Effector CD8-positive, alpha-beta T cell (primary cell): Measurements from ENCODE around the gene EFR3B.

Experiments used
- DNase-seq: peaks from one replicate; lab custom pipeline; 2025; lab: John Stamatoyannopoulos, UW

The EFR3B gene

DNA sequence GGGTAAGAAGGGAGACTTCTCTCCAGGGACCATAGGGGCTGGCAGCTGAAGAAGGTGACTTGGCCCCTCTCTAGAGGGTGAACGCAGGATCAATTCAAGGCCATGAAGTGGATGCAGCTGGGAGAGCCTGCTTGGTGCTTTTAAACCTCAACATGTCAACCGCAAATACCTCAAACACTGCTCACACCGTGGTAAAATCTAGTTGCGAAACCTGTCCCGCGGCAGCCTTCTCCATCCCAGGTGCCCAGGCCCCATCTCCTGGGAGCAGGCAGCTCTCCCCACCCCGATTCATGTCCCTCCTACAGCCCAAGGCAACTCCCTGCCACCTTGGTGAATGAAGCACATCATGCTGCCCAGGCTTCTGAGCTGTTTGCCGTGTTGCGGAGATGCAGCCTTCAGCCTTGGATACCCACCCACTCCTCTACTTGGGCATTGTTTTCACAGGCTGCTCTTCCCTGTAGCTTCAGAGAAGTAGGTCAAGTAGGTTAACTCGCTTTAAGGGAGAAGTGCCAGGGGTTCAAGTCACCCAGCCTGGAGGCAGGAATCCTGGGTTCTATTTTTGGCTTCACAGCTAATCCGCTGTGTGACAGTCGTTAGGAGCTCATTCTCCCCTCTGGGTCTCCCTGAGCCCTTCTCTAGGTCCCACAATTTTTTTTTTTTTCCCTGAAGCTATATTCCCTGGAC is 6.2 kb upstream of the EFR3B start:
- DNase-seq = no peak

DNA sequence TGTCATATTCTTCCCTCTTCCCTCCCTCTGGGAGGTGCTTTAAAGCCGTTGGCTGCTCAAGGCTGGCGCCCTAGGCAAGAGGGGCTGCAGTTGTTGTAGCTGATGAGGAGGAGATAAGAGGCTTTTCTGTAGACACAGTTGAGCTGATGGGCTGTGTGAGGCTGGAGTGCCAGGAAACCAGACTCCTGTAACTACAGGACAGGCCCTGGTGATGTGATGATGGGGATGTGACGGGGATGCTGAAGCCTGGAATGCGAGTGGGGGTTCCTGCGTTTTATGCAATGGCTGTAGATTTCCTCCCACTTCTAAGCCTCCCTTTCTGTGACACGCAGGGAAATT is 5.7 kb upstream of the EFR3B start:
- DNase-seq = no peak

DNA sequence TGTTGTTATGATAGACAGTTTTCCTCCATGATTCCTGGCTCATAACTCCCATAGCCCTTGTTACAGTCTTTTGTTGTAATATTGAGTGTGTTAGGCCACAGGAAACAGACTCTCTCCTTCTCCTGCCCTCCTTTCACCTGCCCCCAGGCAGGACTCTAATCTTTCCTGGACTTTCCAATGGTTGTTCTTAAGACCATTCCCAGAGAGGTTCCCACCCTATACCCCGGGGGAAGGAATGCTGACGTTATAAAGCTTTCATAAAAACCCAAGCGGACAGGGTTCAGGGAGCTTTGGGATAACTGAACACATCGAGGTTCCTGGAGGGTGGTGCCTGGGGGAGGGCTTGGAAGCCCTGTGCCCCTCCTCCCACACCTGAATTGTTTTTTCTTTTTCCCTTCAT is 2.8 kb upstream of the EFR3B start:
- DNase-seq = no peak

DNA sequence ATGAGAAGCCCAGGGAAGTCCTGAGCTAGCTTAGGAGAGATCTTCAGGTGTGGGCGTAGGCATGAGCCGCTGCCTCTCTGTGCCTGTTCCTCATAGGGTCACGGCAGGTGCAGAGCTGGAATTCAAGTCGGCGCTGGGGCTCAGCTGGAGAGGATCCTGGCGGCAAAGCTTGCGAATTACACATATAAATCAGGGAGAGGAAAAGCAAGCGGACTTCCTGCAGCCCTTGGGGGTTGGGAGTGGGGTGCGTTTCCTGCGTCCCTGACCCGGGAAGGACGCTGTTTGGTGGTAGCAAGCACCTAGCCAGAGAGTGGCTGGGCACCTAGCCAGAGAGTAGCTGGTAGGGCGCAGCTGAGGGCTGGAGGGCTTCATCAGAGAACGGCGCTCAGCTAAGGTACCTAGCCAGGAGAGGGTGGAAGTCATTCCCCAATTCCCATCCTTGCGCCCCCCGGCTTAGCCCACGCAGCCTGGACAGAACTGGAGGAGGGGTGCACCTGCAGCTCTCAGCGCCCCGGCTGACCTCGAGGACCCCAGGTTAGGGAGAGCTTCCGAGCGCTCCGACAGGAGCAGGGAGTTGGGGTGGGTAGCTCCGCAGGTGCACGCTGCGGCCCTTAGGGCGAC is 459 bp upstream of the EFR3B start:
- peak; percentile 17 for DNase-seq

DNA sequence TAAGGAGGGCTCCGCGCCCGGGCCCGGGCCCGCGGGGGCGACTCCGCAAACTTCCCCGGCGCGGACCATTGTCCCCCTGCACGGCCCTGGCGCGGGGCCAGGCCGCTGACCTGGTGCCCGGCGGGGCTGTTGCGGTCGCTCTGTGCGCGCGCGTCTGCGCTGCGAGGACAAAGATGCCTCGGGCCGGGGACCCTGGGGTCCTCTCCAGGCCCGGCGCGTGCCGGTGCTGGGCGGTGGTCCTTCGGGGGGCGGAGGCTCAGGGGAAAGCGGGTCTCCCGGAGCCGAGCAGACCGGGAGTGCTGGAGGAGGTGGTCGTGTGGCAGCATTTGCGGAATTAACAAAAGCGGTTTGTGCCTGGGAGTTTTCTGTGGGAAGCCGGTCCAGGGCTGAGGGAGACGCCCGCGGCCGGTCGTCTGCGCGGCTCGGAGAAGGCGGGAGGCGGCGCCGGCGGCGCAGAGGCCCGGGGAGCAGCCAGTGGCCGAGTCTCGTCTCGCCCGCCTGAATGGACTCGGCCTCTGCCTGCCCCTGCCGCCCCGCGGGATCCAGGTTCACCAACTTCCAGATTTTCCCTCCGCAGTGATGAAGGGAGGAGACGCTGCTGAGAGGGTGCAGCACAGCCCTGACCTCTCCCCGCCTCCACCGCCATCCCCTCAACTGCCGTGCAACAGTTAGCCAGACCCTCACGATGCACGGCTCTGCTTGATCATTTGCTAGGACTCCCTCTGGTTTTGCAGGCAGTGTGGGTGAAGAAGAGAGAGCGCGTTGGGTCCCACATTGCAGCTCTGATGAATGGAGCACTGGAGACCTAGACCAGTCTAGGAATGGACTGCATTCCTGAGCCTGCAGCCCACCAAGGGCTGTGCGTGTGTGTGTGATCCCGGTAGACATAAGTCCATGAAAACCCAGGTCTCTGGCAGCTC is 705 bp downstream of the EFR3B start:
- DNase-seq = no peak

DNA sequence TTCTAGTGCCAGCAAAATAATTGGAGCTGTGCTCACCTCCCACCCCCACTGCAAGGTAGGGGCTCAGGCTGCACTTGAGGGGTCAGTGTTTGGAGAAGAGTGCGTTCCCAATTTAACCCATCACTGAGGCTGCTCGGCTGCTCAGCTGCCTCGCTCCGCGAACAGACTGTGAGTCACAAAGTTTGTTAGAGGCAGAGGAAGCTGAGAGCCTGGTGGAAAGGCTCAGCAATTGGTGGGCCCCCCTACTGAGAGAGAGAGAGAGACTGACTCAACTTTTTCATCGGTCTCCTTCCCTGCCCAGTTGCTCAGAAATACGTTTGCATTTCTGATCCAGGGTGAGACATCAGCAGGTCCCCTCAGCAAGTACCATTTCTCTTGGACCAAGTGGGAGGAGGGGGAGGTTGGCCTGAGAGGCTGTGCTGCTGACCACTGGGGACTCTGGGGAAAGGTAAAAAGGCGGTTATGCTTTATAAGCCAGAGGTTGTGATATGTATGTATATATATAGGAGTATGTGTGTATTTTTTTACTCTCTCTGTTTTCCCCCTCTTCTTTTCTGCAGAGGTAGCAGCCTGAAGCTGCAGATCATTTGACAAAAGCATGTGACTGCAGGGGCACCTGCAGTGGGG is 1.5 kb downstream of the EFR3B start:
- DNase-seq = no peak

DNA sequence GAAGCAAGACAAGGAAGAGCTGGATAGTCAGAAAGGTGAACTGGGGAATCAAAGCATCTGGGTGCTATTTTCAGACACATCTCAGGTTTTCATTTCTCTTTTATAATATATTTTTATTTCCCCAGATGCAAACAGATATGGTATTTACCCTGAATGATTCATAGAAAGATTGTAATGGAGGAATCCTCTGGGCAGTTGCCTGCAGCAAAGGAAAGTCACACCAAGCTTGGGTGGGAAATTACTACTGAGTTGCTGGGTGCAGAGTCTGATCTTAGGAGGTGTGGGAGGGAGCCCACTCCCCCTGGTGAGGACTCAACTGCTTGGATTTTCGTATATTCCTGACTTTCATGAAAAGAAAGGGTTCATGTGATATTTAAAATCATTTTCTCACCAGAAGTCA is 2.1 kb downstream of the EFR3B start:
- no peak for DNase-seq

DNA sequence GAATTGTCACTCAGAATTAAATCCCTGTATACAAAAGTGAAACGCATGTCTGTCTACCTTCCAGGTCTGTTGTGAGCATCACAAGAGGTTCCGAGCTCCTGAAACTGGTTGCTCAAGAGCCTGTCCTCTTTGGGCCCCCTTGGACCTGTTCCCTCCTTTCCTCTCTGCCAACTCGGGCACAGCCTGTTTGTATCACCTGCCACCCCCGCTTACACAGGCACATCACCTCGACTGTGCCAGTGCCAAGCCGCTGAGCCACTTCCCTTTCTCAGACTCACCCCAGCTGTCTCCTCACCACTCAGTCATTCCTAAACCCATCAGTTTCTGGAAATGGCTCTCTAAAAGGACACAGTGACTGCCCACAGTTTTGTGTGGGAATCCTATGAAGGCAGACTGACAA is 3.1 kb downstream of the EFR3B start:
- DNase-seq = no peak

DNA sequence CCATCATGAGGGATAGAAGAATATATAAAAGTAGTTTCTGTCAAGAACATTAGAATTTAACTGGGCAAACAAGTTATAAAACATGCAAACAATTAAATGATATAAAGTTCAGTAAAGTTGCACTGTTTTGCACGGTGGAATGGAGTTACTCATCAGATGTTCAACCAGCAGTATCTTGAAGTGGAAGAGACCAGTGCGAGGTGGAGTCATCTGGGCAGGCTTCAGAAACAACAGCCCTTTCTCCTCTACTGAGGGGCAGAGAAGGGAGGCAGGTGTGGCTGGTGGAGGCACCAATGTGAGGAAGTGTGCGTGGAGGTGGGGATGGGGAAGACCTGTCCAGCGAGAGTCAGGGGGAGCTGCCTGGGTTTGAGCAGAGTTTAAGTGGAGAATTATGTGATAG is 7.5 kb downstream of the EFR3B start:
- DNase-seq = no peak

DNA sequence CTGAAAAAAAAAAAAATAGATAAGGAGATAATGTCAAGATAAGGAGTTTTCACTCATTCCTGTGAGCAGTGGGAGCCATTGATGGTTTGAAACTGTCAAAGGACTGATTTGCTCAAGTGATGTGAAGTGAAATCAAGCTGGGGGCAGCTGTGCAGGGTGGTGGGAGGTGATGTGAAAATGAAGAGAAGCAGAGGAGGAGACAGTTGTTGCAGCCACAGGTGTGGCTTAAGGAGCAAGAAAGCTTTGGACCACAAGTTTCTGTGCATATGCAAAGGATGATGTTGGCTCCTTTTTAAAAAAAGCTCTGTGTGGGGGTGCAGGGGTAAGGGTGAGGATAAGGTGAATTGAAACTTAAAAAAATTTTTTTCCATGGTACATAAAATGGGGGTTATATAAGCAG is 8.3 kb downstream of the EFR3B start:
- DNase-seq = no peak

DNA sequence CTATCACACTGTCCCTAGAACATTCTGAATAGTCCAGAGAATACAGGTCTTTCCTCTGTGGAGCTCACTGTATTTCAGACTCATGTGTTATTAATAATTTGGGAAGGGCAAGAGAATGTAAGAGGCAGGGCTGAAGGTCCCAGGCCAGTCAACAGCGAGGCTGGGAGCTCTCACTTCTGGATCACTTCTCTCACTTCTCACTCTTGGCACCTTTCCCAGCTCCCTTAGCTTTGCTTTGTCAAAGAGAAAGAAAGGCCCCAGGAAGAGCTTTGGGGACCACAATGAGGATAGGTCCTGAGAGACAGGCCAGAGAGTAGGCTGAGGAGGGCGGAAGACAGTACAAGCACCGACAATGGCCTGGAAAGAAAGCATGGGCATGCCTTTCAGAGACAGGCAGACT is 11.2 kb downstream of the EFR3B start:
- DNase-seq = no peak

DNA sequence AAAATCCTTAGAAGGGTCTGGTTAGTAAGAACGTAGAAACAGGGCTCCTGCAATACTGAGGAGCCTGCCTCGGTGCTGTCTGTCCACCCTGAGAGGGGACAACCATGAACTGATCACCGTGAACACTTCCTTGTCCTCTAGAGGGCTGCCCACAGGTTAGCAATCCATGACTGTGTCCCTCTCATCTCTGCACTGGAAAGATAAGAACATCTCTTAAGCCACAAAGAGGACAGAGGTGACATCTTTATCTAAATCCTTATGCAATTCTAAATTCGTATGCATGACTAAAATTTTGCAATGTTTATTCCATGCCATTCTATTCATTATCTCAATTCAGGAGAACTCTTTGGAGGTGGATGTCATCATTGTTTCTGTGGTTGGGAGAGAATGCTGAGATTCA is 12.8 kb downstream of the EFR3B start:
- no peak for DNase-seq

DNA sequence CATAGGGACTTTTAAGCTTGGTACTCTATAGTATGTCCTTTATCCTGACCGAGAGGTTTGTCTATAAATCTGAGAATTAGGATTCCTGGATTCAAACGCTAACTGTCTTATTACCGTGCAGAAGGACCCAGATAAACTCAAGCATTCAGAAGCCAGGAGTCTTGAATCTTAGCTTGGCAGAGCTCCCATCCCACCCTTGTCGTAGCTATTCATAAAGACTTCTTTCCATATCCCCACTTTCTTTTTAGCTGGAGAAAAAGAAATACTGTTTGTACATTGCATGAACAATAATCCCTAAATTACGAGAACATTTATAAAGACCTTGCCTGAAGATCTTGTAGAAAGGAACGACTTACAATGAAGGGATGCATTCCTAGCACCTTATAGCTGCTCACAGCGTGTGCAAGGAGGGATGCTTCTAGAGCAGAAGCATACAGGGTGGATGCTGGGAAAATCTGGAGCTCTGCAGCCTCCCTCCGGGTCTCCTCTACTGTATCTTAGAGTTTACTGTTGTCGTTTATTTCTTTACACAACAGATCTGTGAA is 13.6 kb downstream of the EFR3B start:
- no peak for DNase-seq

DNA sequence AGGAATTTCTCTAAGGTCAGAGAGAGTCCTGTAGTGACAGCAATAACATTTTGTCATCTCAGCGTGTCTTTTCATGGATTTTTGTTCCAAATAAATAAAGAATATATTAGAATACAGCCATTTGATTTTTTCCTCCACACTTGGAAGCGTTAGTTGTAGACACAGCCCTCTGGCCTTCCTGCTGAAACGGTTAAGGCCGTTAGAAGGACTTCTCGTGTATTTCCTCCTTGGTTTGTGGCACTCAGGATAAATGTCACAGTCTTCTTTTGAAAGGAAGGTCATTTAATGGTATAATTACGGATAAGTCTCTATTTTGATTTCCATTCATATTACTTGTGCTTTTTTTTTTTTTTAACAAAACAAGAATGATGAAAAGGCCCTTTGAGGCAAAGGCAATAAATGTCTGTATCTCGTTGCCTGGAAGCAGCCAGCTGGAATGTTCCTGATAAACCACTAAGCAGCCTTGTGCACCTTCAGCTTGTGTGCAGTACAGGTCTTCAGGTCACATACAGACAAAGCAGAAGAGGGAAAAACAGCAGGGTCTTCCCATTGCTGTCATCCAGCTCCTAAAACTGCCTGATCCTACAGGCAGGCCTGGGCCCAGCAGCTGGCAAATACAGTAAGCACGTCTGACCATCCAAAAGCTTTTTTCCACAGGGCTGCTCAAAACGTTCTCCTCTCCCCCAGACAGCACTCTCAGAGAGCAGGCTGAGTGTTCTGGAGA is 14.4 kb downstream of the EFR3B start:
- no peak for DNase-seq

DNA sequence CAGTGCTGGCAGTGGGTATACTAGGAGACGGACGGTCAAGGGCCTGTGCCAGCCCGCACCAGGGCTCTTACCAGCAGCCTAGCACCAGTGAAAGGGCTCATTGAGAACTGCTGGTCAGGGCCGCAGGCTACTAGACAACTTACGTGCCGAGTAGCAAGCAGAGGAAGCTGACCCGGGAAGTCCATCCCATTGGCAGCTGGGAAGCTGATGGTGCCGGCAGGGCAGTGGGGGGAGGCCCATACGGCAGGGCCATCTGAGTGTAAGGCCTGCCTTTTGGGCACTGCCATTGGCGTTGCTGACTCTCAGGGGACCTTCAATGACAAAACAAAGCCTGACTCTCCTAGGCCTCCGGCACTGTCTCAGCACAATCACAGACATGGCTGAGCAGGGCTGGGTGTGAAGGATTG is 20.6 kb downstream of the EFR3B start:
- DNase-seq = no peak

DNA sequence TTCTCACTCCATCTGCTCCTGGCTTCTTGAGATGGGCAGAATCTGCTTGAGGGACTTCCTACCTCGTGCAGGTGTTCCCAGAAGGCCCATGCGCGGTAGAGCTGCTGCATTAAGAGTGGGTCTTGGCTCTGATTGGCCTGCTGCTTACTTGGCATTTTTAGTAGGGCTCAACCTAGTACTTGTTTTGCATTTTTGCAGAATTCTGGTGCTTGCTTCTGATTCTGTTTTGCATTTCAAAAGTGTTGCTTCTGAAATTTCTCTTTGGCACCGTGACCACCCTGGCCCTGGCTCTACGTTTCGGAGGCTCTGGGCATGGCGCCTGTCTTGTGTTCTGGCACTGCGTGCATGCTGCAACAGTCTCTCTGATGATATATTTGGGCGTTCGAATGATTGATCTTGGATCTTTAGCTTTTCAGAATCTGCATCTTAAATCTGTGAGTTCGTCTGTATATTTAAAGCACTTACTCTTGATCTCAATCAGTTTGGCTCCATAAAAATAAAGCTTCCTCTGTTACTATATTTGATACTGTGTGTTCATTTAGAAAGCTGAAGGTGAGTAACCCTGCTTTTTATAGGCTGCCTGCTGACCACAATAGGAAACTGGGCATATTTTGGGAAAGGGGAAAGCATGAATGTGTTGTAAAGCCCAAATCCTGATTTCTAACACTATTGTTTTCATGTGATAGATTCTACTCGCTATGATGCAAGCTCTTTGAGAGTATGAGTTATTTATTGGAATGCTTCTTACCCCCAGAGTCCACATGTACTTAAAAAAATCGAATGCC is 22.2 kb downstream of the EFR3B start:
- DNase-seq = no peak

DNA sequence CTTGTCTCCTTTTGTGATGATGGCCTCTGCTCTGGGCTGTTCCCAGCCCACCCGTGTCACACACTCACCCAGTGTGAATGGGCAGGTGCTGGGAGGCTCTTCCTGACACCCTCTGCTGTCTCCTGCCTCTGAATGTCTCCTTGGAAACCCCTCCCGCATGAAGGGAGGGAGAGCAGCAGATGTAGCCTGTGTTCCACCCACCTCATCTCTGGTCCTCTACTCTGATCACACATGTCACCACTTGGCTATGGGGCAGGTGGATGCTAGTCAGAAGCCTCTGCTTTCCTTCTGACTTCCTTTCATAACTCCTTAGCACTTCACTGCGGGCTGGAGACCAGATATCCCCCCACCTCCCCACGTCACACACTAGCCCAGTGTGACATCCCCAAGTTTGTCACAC is 23.9 kb downstream of the EFR3B start:
- no peak for DNase-seq

DNA sequence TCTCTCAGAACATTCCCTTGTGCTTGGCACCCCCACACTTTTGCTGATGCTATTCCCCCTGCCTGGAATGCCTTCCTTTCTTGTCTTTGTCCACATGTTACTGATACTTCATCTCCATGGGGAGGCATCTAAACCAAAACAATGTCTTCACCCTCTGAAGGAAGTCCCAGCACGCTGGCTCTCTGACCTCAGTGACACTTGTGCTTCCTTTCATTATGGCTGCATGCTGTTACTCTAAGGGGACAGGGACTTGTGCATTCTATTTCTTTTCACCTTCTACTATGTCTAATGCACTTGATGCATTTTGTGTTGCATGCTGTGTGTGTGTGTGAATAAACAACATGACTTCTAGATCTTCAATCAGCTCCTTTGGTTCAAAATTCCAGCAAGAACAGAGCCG is 24.6 kb downstream of the EFR3B start:
- no peak for DNase-seq

DNA sequence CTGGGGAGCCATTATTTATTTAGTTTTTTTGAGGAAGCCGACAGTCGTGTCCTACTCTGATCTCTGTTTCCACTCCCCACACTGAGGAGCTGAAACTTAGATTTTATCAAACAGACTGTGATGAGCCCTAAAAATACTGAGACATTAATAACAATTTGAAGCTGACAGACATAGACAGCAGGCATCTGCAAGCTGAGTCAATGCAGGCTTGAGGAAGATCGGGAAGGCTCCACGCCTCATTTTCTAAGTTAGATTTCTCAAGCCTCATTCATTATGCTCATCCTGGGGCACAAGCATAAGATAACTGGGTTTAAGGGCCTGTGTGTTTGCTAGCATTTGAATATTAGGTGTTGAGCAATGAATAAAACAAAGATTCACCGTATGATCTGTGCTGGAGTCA is 26.3 kb downstream of the EFR3B start:
- DNase-seq = no peak

DNA sequence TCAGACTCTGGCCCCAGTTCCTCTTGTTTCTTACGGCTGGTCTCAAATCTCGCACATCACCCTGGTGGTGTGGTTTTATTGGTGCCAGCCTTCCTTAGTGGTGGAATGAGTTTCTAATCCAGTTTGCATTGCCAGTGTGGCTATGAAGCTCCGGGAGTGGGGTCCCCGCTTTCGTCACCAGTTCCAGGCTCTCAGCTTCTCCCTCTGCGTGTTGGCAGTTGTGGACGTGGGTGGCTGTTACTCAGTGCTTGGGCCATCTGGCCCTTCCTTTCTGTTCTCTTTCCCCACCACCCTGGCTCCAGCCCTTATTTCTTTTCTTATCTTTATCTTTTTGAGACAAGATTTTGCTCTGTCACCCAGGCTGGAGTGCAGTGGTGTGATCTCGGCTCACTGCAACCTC is 30.1 kb downstream of the EFR3B start:
- DNase-seq = no peak

DNA sequence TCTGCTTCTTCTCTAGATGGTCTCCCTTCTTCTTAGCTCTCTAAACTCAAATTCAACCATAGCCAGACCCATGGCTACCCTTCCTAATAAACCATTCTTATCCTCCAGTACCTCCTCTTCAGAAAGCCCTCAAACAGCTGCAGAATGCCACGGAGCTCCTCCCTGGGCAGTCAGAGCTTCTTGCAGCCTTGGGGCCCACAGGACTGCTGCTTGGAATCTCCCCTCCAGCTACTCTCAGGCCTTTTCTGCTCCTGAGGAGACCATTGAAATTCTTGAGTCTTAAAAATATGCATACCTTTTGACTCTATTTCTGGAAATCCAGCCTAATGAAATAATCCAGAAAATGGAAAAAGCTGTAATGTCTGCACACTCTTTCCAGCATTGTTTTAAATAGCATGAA is 30.7 kb downstream of the EFR3B start:
- DNase-seq = no peak
